Osteocyte (in vitro differentiated cells): Measurements from ENCODE around the gene BMP7. TPM values are rescaled to one million over a fixed set of nuclear protein-coding genes. Genes with fewer than 3 reads are reported as not detected.

Experiments
- DNase-seq: peaks from one replicate; pipeline ENCODE4 v3.0.0; 2021; ENCODE audit warnings: mixed read lengths; ENCODE audit not compliant: unreplicated experiment; ENCODE audit errors: extremely low spot score
- H3K27ac Mint-ChIP-seq: one replicate; pipeline ENCODE4 v1.8.0; 2021; ENCODE audit warnings: mild to moderate bottlenecking, mixed read lengths; ENCODE audit not compliant: unreplicated experiment
- H3K27me3 Mint-ChIP-seq: one replicate; pipeline ENCODE4 v1.8.0; 2021; ENCODE audit warnings: mixed read lengths; ENCODE audit not compliant: unreplicated experiment
- H3K36me3 Mint-ChIP-seq: one replicate; pipeline ENCODE4 v1.8.0; 2021; ENCODE audit warnings: mixed read lengths; ENCODE audit not compliant: unreplicated experiment
- H3K4me1 Mint-ChIP-seq: one replicate; pipeline ENCODE4 v1.8.0; 2021; ENCODE audit warnings: mixed read lengths; ENCODE audit not compliant: unreplicated experiment
- H3K4me3 Mint-ChIP-seq: one replicate; pipeline ENCODE4 v1.8.0; 2021; ENCODE audit warnings: mild to moderate bottlenecking, moderate library complexity, mixed read lengths; ENCODE audit not compliant: unreplicated experiment
- H3K9me3 Mint-ChIP-seq: one replicate; pipeline ENCODE4 v1.8.0; 2021; ENCODE audit warnings: mixed read lengths; ENCODE audit not compliant: unreplicated experiment
- total RNA-seq: library from RNA; stranded (reverse); gene quantifications from 2 replicates; pipeline ENCODE4 v1.2.1, GENCODE V29; 2021
- TF ChIP-seq, protein P1 (sequence below): fragments of 200-600 bp; sonication (generic); IDR thresholded peaks from 2 replicates; pipeline ENCODE4 v1.5.0; 2021; ENCODE audit warnings: antibody characterized with exemption, mild to moderate bottlenecking, moderate library complexity

BMP7 gene
- total RNA-seq, 1 donor from 2014 or later = not detected

DNA sequence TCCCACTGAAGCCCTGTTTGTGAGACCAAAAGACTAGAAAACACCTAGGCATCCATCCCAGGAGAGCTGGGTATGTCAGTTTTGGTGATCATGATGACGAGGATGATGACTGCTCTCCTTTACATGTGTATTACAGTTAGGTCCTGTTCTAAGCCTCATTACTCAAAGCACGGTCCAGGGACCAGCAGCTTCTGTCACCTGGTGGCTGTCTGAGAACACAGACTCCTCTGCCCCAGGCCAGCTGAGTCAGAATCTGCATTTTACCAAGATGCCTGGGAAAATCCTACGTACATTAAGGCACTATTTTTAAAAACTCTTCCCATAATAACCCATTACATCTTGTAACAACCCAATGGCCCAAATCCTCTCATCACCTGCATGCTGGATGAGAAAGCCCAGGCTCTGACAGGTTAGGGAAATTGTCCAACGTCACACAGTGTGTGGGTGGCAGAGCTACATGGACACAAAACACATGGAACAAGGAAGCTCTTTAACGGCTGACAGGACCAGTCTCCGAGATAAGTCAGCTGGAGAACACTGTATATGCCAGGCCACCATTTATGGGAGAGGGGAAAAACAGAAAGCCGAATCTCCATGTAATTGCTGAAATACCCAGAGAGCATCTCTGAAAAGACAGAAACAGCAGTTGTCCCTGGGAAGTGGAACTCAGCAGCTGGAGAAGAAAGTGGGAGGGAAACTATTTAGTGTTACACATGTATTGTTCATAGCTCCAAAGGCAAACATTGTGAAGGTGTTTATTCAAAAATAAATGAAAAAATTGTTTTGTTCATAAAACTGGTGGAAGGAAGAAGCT, 65.4 kb downstream of the BMP7 start:
- Mint-ChIP-seq H3K36me3 (no peaks in the 10 kb centered on the region), H3K27me3 (peaks cover 19% of the 10 kb centered on the region), H3K4me1 (peaks cover 1% of the 10 kb centered on the region), H3K9me3 (no peaks in the 10 kb centered on the region), H3K27ac (no peak overlapping the region), H3K4me3 (no peak overlapping the region)
- DNase-seq = no peak
- TF ChIP-seq, protein P1, sequence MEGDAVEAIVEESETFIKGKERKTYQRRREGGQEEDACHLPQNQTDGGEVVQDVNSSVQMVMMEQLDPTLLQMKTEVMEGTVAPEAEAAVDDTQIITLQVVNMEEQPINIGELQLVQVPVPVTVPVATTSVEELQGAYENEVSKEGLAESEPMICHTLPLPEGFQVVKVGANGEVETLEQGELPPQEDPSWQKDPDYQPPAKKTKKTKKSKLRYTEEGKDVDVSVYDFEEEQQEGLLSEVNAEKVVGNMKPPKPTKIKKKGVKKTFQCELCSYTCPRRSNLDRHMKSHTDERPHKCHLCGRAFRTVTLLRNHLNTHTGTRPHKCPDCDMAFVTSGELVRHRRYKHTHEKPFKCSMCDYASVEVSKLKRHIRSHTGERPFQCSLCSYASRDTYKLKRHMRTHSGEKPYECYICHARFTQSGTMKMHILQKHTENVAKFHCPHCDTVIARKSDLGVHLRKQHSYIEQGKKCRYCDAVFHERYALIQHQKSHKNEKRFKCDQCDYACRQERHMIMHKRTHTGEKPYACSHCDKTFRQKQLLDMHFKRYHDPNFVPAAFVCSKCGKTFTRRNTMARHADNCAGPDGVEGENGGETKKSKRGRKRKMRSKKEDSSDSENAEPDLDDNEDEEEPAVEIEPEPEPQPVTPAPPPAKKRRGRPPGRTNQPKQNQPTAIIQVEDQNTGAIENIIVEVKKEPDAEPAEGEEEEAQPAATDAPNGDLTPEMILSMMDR = no peak

DNA sequence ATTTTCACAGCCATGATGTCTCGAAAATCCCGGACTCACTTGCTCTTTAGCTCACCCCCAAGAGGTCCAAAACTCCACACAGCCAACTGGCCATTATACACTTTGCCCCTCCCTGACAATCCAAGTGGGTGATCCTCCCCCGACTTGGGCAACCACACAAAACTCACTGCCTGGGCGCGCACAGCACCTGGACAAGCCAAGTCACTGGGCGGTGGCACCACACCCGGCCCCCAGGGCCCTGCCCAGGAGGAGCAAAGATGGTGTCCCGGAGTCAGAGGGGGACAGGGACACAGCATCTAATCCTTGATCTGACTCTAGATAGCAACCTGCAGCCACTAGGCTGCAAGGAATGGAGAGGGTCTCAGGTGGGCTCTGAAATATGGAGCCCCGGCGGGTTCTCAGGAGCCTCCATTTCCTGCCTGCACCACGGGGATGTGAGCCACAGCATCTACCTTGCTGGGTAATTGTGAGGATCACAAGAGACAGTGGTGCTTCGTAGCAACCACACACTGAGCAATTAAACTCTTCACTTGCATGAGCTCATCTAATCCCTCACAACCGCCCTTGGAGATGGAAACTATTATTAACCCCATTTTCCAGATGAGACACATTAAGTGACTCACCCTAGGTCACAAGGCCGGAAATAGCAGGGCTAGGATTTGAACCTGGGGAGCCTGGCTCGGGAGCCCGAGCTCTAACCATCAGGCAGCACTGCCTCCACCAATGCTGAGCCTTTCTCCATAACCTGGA, 66.6 kb downstream of the BMP7 start:
- no peak overlapping the region for H3K4me3 Mint-ChIP-seq
- TF ChIP-seq, protein P1 = no peak
- DNase-seq = no peak
- H3K36me3 Mint-ChIP-seq = no peaks in the 10 kb centered on the region
- H3K4me1 Mint-ChIP-seq = peaks cover 1% of the 10 kb centered on the region
- H3K27me3 Mint-ChIP-seq = peaks cover 12% of the 10 kb centered on the region
- H3K27ac Mint-ChIP-seq = no peak overlapping the region
- no peaks in the 10 kb centered on the region for H3K9me3 Mint-ChIP-seq

DNA sequence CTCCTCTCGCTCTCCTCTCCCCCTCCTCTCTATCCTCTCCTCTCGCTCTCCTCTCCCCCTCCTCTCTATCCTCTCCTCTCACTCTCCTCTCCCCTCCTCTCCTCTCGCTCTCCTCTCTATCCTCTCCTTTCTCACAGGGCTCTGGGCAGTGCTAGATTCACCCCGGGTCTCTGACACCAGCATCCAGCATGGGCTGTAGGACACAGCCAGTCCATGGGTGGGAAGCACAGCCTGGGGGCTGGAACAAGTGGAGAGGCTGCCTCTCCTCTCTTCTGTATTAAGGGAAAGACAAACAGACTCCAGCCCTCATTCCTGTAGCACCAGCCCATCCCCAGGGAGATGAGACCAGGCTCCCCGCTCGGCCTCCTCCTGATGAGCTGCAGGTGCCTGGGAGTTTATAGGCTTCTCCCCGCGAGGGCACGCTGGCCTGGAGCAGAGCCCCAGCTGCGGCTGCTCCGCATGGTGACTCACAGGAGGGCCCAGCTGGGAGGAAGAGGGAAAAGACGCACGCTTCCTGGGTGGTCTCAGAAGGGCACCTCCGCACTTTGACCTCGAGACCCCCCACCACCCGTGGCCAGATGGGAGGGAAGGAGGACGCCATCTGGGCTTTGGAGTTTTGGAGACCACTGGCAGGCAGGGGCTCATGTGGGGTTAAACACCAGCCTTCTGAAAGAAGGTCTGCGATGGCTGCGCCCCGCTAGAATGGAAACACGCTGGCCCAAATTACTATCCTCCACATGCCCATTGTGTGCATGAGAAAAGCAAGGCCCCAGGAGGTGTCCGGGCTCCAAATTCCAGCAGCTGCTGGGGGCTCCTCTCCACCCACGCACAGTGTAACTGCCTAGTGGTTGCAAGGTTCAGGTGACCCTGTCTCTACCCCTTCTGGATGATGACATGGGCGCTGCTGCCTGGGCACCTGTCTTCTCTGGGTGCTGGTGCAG, 68.0 kb downstream of the BMP7 start:
- DNase-seq = no peak
- Mint-ChIP-seq H3K4me3 (no peak overlapping the region), H3K9me3 (no peaks in the 10 kb centered on the region), H3K27ac (no peak overlapping the region), H3K27me3 (peaks cover 5% of the 10 kb centered on the region), H3K4me1 (peaks cover 1% of the 10 kb centered on the region), H3K36me3 (no peaks in the 10 kb centered on the region)
- TF ChIP-seq, protein P1 = no peak

DNA sequence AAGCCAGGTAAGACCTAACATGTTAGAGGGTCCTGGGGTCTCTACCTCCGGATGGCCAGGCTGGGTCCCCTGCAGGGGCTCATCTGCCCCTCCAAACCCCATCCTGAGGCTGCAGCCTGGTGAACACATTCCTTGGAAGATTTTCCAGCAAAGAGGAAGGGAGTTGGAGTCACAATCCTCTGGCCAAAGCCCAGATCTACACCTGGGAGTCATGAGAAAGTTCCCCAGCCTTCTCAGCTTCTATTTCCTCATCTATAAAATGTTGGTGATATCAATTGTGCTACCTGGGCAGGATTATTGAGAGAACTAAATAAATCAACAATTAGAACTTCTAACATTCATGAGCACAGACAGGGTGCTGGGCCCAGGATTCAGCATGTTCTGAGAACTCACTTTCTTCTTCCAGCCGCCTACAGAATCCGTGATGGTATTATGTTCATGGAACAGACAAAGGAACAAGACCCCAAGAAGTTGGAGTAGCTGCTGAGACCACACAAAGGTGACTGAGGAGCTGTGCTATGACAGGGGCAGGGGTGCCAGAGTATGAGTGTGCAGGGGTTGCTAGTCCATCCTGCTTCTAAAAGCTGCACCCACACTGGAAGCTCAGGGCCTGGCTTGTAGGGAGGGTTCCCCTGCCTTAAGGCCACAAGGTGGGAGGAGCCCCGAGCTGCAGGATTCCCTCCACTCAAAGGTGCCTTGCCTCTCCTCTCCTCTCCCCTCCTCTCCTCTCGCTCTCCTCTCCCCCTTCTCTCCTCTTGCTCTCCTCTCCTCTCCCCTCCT, 68.9 kb downstream of the BMP7 start:
- Mint-ChIP-seq H3K27ac (no peak overlapping the region), H3K9me3 (no peaks in the 10 kb centered on the region), H3K36me3 (no peaks in the 10 kb centered on the region), H3K4me3 (no peak overlapping the region), H3K27me3 (peaks cover 5% of the 10 kb centered on the region), H3K4me1 (peaks cover 1% of the 10 kb centered on the region)
- TF ChIP-seq, protein P1 = no peak
- no peak for DNase-seq
